ENCODE data around the gene RIBC2. TPM values are rescaled to one million over a fixed set of nuclear protein-coding genes. Genes with fewer than 3 reads are reported as not detected.

The RIBC2 gene
- total RNA-seq, 2 donors from 2014 or later, result not detected

DNA sequence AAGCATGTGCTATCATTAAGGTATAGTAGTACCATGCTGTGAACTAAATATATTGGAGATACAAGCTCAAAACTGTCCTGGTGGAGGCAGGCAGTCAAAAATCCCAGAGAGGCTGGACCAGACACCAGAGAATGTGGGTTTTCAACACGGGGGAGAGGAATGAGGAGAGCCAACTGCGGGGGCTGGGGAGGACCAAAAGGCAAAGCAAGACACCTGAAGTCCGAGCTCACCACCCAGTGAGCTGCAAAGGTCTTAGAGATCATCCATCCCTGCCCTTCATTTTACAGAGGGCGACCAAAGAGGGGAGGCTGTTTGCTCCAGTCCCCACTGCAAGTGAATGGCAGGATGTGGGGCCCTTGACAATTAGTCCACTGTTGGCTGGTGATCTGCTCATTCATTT, 10.0 kb downstream of the RIBC2 start:
- TF ChIP-seq CTCF (IDR thresholded peaks at IDR 0.05), result no peak
- TF ChIP-seq POLR2A (IDR thresholded peaks at IDR 0.05), result no peak
- H3K9me3 ChIP-seq, result no peaks in the 10 kb centered on the region
- no peaks in the 10 kb centered on the region for H3K4me1 ChIP-seq
- H3K4me3 ChIP-seq, result no peak overlapping the region
- intact Hi-C loops (cut with DNase I), result no loop called here
- no peak for DNase-seq
- no peaks in the 10 kb centered on the region for H3K27me3 ChIP-seq
- no peak for ATAC-seq
- no peak overlapping the region for H3K27ac ChIP-seq
- 81 to 83% methylated on average over 4 of the region's 4 CpGs for WGBS, 2 donors
- H3K36me3 ChIP-seq (replicated peaks in 1 of 2; ENCODE audit: insufficient read depth in 1 of 2, low read depth in 2 of 2), result no peaks in the 10 kb centered on the region

DNA sequence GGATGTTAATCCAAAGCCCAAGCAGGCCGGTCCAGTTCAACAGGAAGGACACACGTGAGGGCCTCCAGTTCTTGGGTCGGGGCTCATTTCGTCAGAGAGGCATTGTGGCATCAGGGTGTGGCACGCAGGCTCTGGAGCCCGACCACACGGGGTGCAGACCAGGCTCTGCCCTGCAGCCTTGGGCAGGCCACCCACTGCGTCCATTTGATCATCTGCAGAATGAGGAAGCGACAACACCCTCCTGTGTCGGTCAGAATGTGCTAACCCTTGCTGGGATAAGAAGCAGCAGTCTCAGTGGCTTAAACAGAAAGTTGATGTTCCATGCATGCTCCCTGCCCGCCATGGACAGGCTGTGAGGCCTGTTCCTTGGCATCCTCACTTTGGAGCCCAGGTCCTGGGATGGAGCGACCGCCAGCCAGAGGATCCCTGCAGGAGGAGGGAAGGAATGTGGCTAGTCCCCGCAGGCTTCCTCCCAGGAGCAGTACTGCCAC, 10.8 kb downstream of the RIBC2 start:
- no peaks in the 10 kb centered on the region for H3K36me3 ChIP-seq (replicated peaks in 1 of 2; ENCODE audit: insufficient read depth in 1 of 2, low read depth in 2 of 2)
- intact Hi-C loops (cut with DNase I), result no loop called here
- no peaks in the 10 kb centered on the region for H3K9me3 ChIP-seq
- peak in 1 of 4 donors; percentile 56 for DNase-seq
- 76 to 100% methylated on average over 3 to 14 of the region's 14 CpGs for WGBS, 2 donors
- H3K27ac ChIP-seq, result no peak overlapping the region
- TF ChIP-seq CTCF (IDR thresholded peaks at IDR 0.05) (no peak), POLR2A (IDR thresholded peaks at IDR 0.05) (no peak)
- ATAC-seq, result no peak
- H3K4me1 ChIP-seq, result no peaks in the 10 kb centered on the region
- H3K4me3 ChIP-seq, result no peak overlapping the region
- H3K27me3 ChIP-seq, result no peaks in the 10 kb centered on the region

- DNase-seq (no peak), ATAC-seq (no peak)
- Histone ChIP-seq H3K27me3 (no peaks in the 10 kb centered on the region), H3K4me3 (no peak overlapping the region), H3K36me3 (replicated peaks in 1 of 2; ENCODE audit: insufficient read depth in 1 of 2, low read depth in 2 of 2) (no peaks in the 10 kb centered on the region), H3K27ac (no peak overlapping the region), H3K4me1 (no peaks in the 10 kb centered on the region), H3K9me3 (no peaks in the 10 kb centered on the region)
- TF ChIP-seq POLR2A (IDR thresholded peaks at IDR 0.05) (no peak), CTCF (IDR thresholded peaks at IDR 0.05) (no peak)
- 63 to 79% methylated on average over 5 of the region's 5 CpGs for WGBS, 2 donors
- intact Hi-C loops (cut with DNase I), result no loop called here
Measured at GRCh38 chr22:45425101-45425500, 11.6 kb downstream of the RIBC2 start.

DNA sequence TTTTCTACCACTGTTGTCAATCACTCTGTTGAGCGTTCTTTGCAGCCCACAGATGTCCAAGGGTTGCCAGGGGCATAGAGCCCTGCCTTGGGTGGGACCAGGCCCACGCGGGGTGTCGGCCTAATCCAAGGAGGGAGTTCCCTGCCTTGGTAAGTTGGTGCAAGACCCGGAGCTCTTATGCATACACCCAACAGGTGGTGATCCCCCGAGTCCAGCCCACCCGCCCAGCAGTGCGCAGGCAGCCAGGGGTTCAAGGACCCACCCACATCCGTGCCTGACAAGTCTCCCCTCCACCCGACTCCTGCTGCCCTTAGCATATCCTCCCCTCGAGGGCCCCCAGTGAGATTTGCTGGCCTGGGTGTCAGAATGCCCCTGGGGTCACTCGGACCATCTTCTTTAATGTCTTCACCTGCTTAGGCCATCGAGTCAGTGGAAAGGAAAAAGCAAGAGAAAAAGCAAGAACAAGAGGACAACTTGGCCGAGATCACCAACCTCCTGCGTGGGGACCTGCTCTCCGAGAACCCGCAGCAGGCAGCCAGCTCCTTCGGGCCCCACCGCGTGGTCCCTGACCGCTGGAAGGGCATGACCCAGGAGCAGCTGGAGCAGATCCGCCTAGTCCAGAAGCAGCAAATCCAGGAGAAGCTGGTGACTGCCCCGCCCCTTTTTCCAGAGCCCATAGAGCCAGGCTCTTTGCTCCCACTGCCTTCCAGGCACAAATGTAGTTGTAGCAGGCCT, 12.2 kb downstream of the RIBC2 start:
- no peak overlapping the region for H3K27ac ChIP-seq
- H3K4me1 ChIP-seq, result no peaks in the 10 kb centered on the region
- ATAC-seq (no peak), DNase-seq (no peak)
- no peak overlapping the region for H3K4me3 ChIP-seq
- WGBS, 2 donors, result 90 to 92% methylated on average over 17 to 19 of the region's 23 CpGs
- H3K9me3 ChIP-seq, result no peaks in the 10 kb centered on the region
- intact Hi-C loops (cut with DNase I), result no loop called here
- H3K27me3 ChIP-seq, result no peaks in the 10 kb centered on the region
- H3K36me3 ChIP-seq (replicated peaks in 1 of 2; ENCODE audit: insufficient read depth in 1 of 2, low read depth in 2 of 2), result no peaks in the 10 kb centered on the region
- TF ChIP-seq CTCF (IDR thresholded peaks at IDR 0.05) (no peak), POLR2A (IDR thresholded peaks at IDR 0.05) (no peak)

DNA sequence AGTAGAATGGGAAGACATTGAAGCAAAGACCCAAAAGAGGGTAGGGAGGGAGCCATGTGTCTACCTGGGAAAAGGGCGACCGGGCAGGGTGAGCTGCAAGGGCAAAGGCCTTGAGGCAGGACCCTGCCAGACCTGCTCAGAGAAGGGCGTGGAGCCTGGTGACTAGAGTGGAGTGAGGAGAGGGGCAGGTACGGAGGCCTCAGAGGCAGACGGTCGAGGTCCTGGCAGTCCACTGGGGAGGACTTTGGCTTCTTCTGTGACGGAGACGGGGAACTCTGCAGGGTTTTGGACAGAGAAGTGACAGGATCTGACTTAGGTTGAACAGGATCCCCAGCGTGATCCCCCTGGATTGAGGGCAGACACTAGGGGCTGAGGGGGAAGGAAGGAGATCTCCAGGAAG, 12.9 kb downstream of the RIBC2 start:
- Histone ChIP-seq H3K27ac (no peak overlapping the region), H3K36me3 (replicated peaks in 1 of 2; ENCODE audit: insufficient read depth in 1 of 2, low read depth in 2 of 2) (no peaks in the 10 kb centered on the region), H3K27me3 (no peaks in the 10 kb centered on the region), H3K4me3 (no peak overlapping the region), H3K4me1 (no peaks in the 10 kb centered on the region), H3K9me3 (no peaks in the 10 kb centered on the region)
- ATAC-seq, result no peak
- intact Hi-C loops (cut with DNase I), result no loop called here
- DNase-seq, result no peak
- no peak for TF ChIP-seq CTCF (IDR thresholded peaks at IDR 0.05)
- no peak for TF ChIP-seq POLR2A (IDR thresholded peaks at IDR 0.05)
- 90 to 95% methylated on average over 9 of the region's 9 CpGs for WGBS, 2 donors

All from body of pancreas (tissue), 4 donors.